NCI-H128 (cell line): ENCODE results near the gene PTGIS.
A peak's percentile ranks its signal among the peaks of the same experiment; 100 is the strongest.

Experiments used
- DNase-seq: peaks from one replicate; lab custom pipeline; 2025; ENCODE audit not compliant: unreplicated experiment; lab: John Stamatoyannopoulos, UW

The PTGIS gene

DNA sequence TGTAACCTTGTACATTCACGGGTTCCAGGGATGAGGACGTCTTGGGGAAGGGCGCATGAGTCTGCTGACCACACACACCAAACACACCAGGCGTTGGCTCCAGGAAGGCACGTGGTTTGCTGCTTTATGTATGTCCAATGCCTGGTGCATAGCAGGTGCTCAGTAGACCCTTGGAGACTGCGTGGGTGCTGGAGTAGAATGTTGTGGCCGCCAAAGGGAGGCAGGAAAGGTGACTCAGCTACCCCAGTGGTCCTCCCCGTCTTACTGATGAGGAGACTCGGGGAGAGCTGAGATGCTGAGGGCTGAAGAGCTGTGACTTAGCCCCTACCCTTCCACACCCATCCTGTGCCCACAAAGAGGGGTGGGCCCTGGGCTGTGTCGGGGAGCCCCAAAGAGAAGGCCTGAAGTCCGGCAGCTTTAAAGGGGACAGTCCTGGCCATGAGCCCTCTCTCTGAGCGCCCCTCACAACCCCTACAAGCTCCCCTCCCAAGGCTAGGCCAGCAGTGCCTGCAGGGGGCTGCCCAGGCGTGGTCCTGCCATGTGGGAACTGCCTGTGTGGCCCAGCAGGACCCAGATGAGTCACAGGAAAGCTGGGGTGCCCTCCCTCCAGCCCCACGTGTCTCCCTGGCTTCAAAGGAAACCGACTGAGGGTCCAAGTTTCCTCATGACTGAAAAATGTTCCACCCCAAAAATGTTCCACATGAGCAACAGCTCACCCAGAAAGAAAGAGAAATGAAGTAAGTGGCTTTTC is 28.0 kb upstream of the PTGIS start:
- no peak for DNase-seq

DNA sequence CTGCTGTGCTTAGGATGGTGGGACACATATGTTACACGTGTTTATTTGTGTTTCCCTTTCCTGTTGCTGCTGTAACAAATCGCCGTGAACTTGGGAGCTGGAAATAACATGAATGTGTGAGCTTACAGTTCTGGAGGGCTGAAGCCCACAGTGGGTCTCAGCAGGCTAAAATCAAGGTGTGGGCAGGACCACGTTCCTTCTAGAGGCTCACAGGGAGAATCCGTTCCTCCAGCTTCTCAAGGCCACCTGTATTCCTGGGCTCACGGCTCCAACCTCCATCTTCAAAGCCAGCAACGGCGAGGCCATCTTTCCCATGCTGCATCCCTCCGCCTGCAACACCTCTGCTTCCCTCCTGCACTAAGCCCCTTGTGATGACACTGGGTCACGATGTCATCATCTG is 27.4 kb upstream of the PTGIS start:
- no peak for DNase-seq

DNA sequence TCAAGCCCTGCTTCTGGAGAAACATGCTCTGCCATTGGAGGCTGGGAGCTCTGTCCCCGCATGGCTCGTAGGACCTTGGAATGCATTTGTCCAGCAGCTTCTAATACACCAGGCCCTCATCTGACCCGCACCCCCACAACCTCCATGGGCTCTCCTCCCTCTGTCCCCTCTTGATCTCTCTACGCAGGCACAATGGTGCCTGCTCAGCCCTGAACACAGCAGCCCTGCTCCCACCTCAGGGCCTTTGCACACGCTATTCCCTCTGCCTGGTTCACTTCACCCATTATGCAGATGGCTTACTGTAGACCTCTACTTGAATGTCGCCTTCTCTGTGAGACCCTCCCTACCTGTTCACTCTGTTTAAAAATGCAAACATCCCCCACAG is 27.0 kb upstream of the PTGIS start:
- no peak for DNase-seq

DNA sequence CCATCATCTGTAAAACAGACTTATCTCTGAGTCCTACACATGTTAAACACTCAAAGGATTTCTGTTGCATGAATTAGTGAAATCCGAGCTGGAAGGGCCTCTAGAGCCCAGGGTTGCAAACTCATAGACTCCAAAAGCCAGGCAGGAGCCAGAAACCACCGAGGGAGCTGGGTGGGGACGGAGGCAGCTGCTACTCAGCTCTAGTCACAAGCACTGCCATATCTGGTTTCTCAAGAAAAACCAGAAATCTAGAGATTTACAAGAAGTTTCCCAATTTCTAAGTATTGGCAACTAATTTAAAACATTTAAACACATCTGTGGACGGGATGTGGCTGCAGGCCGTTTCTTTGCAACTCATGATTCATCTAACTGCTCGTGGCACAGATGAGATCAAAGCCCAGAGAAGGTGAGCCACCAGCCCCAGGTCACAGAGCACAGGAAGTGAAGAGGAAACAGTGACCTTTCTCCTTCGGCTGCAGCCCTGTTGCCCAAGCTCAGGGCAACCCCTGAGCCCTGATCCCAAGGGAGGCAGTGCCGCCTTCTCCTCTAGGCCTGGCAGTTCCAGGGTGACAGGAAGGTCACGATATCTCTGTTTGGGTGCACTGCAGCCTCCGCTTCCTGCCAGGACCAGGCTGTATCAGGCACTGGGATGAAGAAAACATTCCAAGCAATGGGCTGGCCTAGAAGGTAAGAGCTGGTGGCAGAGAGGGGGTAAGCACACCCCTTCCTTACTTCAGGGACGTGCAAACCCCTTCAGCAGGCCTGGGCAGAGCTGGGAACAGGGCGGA is 26.4 kb upstream of the PTGIS start:
- DNase-seq, result peak; percentile 5

DNA sequence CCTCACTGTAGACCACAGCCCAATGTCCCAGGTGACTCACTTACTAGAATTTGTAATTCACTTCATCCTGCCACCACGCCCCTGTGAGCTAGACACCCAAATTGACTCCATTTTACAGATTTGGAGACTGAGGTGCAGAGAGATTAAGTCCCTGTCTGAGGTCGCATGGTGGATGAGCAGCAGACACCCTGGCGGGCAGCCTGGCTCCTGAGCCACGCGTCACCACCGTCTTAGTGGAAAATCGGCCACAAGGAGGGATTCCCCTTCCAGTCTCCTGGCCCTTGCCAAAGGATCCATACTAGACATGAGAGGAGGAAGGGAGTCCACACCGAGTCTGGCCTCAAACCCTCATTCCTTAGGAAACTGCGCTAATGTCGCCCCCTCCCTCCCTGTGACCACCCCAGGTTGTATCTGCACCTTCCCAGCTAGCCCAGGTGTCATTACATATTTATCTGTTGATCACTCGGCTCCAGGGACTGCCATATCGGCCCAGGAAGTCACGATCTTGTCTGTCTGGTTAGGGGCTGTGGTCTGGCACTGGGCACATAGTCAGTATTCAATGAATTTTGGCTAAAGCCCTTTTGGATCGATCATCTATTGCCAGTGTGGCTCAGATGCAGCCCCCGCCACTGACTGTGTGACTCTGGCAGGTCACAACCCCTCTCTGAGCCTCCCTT is 25.7 kb upstream of the PTGIS start:
- no peak for DNase-seq

DNA sequence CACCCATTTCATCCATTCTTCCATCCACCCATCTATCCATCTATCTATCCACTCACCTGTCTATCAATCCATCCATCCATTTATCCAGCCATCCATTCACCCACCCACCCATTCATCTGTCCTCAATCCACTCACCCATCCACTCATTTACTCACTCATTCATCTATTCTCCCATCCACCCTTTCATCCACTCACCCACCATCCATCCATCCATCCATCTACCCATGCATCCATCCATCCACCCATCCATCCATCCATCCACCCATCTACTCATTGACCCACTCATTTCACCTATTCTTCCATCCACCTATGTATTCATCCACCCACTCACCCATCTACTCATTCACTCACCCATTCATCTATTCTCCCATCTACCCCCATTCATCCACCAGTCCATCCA is 24.2 kb upstream of the PTGIS start:
- no peak for DNase-seq

DNA sequence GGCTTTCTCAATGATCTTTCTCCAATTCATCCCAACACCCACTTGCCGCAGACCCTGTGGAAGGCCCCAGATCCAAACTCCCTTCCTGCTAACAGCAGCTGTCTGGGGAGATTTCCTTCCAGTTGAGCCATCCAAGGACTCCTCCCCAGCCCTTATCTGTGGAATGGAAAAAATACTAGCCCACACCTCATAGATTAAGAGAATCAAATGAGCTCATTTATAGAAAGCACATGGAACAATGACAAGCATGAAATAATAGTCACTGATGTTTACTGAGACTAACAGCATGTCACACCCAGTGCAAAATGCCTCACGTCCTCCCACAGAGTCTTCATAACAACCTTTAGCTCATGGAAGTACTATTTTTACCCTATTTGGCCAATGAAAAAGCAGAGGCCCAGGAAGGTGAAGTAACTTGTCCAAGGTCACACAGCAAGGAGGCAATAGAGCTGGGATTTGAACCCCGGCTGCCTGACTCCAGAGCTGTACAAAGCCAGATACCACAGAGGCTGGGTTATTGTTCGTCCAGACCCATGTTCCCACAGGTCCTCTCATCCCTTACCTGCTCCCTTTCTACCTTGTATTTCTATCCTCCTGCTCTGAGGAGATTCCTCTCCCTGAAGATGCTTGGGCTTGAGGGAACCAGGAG is 23.4 kb upstream of the PTGIS start:
- no peak for DNase-seq

DNA sequence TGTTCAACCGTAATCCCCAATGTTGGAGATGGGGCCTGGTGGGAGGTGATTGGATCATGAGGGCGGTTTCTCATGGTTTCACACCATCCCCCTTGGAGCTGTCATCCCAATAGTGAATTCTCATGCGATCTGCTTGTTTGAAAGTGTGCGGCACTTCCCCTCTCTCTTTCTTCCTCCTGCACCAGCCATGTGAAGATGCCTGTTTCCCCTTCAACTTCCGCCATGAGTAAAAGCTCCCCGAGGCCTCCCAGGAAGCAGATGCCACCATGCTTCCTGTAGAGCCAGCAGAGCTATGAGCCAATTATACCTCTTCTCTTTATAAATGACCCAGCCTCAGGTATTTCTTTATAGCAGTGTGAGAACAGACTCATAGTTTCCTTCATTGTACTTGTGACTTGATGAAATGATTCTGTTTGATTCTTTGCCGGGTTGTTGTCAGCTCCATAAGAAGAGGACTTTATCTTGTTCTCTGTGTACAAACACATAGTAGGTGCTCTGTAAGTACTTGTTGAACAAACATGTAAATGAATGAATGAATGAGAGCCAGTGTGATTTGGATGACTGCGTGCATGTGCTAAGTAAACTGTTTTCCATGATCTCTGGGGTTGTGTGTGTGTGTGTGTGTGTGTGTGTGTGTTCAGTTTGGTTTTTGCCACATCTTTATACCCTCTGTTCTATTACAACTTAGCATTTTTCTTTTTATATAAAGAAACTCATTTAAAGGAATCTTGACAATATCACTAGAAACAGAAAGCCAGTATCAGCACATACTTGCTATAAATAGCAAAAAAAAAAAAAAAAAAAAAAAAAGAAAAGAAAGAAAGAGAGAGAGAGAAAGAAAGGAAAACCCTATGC is 22.5 kb upstream of the PTGIS start:
- no peak for DNase-seq

DNA sequence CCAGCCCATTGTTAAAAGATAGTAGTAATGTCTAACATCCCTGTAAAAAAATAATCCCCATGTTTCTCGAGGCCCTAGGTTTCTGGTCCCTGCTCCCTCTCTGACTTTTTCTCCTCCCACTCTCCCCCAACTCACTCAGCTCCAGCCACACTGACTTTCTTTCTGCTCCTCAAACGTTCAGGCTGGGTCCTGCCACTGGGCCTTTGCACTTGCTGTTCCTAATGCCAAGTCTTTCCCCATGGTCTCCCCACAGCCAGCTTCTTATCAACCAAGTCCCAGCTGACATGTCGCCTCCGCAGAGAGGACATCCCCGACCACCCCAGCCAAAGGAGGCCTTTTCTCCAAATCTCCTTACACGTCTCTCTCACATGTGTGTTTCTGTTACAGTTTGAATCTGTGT is 21.8 kb upstream of the PTGIS start:
- DNase-seq, result no peak

DNA sequence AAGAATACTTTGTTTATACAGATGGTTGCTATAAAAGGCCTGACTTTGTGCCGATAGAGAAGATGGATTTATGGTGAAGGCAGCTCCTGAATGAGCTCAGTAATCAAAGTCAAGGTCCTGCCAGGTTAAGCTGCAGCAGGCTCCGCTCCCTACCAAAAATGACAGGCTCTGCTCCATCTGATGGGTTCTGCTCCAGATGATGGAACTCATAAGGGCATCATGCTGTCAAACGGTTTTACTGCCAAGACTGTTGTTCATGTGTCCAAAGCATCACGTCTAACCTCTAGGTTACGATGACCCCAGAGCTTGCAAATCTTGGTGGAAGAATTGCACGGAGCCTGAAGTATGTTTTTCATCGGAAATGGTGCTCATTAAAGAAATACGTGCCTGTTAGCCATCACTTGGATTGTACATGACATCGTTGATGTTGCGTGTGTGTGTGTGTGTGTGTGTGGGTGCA is 19.2 kb upstream of the PTGIS start:
- no peak for DNase-seq

DNA sequence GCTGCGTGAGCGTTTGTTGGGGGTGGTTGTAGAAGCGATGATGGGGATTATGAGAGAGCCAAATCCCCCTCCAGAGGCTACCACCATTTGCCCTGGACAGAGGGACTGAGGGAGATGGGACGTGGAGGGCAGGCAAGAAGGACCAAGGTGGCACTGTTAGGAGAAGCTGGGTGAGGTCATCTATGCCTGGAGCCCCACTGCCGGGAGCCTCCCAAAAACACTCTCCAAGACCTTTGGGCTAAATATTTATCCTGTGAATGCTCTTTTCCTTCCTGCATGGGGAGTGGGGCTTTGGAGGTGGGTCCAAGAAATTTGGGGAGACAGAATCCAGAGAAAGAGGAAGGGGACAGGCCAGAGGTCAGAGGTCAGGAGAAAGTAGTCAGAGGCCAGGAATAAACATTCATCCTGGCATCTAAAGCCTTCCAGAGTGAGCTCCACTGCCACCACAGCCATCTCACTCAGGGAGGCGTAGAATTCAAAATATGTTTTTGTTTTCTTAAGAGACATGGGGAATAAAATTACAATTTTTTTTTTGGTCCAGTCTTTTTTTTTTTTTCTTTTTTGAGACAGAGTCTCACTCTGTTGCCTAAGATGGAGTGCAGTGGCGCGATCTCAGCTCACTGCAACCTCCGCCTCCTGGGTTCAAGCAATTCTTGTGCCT is 17.8 kb upstream of the PTGIS start:
- DNase-seq, result no peak

DNA sequence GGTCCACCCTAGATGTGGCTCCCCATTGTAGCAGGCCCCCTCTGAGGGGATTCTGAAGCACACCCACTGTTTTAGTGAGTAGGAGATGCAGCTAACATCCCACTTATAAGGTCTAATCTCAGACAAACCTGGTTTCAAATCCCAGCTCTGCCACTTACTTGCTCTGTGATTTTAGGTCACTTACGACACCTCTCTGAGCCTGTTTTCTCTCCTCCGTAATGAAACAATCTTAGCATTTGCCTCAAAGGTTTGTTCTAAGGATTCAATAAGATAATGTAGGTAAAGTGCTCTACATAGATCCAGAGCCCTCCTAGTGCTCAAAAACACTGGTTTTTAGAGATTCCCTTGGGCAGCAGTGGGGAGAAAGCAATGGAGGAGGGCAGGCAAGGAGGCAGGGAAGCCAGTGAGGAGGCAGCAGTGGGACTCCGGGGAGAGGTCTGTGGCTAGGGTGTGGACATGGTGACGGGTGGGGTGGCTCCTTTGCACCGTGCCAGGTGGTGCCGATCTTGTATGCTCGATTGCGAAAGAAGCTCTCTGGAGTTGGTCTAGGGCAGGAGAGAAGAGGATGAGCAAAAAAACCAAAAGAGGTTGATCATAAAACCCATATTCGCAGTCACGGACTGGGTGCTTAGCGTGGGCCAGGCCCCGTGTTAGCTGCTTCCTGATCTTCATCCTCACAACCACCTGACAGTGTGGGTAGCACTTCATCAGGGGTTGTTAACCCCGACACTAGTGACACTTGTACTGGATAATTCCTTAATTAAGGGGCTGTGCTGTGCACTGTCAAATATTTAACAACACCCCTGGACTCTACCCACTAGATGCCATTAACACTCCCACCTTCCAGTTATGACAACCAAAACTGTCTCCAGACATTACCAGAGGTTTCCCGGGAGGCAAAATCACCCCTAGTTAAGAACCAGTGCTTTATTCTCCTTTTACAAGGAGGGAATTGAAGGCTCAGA is 16.8 kb upstream of the PTGIS start:
- no peak for DNase-seq

DNA sequence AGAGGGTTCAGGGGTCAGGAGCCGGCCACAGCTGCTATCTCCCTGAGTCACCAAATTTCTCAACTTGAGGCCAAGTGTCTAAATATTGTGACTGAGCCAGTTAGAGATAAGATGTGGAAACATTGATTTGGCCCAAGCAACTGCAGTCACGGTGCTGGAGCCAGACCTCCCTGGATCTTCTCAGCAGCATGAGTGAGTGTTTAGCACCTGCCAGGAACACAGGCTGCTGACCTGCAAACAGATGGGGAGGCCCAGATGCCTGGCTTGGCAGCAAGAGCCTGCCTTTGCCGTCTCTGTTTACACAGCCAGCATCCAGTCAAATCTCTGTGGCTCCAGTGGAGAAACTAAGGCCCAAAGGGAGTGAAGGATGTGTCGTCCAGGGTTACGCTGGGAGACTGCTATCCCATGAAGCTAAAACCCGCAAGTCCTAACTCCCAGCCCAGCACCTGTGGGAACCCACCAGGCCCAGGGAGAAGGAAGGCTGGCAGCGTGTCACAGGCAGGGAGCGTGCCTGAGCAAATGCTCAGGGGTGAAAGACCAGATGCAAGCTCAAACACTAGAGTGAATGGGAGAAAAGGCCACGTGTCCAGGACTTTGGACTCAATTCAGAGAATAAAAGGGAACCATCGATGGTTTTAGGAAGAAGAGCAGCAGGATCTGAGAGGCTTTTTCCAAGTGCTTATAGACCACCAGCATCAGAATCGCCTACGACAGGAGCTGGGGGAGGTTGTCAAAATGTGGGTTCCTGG is 15.9 kb upstream of the PTGIS start:
- no peak for DNase-seq

DNA sequence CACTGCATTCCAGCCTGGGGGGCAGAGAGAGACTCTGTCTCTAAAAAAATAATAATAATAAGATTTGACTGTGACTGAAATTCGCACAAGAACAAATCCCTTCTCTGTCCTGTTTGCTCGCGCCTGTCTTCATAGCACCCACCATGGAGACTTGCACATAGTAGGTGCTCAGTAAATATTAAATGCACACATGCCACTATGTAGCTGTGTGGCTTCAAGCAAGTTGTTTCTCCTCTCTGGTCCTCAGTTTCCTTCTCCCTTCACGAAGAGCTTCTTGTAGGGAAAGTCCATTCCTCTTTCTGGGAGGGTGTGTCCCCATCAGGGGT is 15.4 kb upstream of the PTGIS start:
- no peak for DNase-seq

DNA sequence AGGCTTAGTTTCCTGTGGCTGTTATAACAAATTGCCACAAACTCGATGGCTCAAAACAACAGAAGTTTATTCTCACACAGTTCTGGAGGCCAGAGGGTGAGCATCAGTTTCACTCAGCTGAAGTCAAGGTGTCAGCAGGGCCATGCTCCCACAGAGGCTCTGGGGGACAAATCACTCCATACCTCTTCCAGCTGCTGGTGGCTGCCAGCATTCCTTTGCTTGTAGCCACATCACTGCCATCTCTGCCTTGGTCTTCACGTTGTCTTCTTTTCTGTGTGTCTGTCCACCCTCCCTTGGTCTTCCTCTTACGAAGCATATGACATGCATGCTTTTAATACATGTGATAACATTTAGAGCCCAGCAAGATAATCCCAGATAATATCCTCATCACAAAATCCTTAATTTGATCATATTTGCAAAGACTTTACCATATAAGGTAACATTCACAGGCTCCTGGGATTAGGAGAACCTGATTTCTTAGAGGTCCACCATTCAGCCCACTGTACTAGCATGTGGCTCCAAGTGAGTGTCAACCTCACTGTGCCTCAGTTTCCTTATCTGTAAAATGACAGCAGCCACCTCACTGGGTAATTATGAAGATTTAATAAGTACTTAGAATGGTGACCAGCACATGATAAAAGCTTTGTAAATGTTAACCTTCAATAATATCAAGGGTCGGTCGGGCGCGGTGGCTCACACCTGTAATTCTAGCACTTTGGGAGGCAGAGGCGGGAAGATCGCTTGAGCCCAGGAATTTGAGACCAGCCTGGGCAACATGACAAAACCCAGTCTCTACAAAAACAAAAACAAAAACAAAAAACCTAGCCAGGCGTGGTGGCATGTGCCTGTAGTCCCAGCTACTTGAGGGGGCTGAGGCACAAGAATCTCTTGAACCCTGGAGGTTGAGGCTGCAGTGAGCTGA is 14.7 kb upstream of the PTGIS start:
- DNase-seq, result no peak

DNA sequence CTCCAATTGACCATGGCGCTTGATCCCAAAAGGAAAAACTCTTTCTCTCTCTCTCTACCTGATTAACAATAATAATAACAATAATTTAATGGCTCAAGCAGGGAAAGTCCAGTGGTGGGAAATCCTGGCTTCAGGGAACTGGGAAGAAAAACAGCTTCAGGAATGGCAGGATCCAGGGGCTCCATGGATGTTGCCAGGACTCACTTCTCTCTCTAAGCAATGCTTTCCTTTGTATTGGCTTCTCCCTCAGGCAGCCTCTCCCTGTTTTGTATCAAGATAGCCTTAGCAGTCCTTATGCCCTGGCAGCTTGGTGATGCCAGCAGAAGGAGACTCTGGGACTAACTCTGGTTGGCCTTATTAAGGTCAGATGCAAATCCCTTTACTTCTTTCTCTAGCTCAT is 13.5 kb upstream of the PTGIS start:
- no peak for DNase-seq

DNA sequence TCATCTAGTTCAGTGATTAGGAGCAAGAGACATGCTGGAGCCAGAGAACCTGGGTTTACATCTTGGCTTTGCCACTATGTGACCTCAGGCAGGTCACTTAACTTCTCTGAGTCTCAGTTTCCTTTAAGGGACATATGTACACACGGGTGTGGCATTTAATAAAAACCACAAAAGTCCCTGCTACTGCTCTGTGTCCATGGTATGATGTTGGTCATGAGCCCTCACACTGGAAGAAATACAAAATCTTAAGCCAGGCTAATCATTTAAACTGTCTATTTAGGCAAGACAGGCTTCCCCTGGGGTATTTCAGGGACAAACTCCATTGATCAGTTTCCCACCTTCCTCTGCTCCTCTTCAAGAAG is 12.9 kb upstream of the PTGIS start:
- no peak for DNase-seq
